HL-60 (cell line): ENCODE measurements around the gene TPPP2.

Experiments used
- DNase-seq, 2 experiments: peaks; one replicate each; pipeline ENCODE4 v3.0.0-alpha.2; 2010 to 2020; ENCODE audit warnings: low read depth in 1 of 2, low spot score in 1 of 2
- H3K27ac ChIP-seq: fragments of 250-450 bp; sonication (Bioruptor Pico); replicated peaks from 2 replicates; pipeline ENCODE4 v1.5.1; 2020; ENCODE audit warnings: mild to moderate bottlenecking, moderate library complexity
- H3K27me3 ChIP-seq: fragments of 250-450 bp; sonication (Bioruptor Pico); 2 replicates; pipeline ENCODE4 v1.5.1; 2021; ENCODE audit warnings: mild to moderate bottlenecking, moderate library complexity; ENCODE audit not compliant: insufficient read depth, poor library complexity, severe bottlenecking
- H3K4me3 ChIP-seq: replicated peaks from 2 replicates; pipeline ENCODE4 v1.5.1; 2011; ENCODE audit warnings: mild to moderate bottlenecking, control low read depth, low read length; ENCODE audit not compliant: insufficient read depth
- CTCF ChIP-seq: IDR thresholded peaks from one replicate; pipeline ENCODE4 v1.5.1; 2011; ENCODE audit warnings: low read length, control low read depth, inconsistent platforms; ENCODE audit not compliant: insufficient read depth
- GABPA ChIP-seq: IDR thresholded peaks from 2 replicates; pipeline ENCODE4 v1.6.1; 2012; ENCODE audit warnings: low read depth
- POLR2AphosphoS5 ChIP-seq: IDR thresholded peaks from 2 replicates; pipeline ENCODE4 v1.6.1; 2012; ENCODE audit warnings: low read depth
- REST ChIP-seq: IDR thresholded peaks from 2 replicates; pipeline ENCODE4 v1.6.1; 2012; ENCODE audit warnings: low read depth; ENCODE audit not compliant: insufficient replicate concordance
- SPI1 ChIP-seq: IDR thresholded peaks from 2 replicates; pipeline ENCODE4 v1.6.1; 2012; ENCODE audit warnings: low read depth, mild to moderate bottlenecking, borderline replicate concordance

TPPP2 gene

GRCh38 chr14:21043974-21044618 is 14.1 kb downstream of the TPPP2 start:
- peak in 1 of 2 experiments; percentile 50 for DNase-seq
- Histone ChIP-seq H3K27me3 (no peaks in the 10 kb centered on the region), H3K27ac (no peak overlapping the region), H3K4me3 (no peak overlapping the region)
- no peak for TF ChIP-seq REST
- TF ChIP-seq GABPA: no peak
- no peak for TF ChIP-seq CTCF
- no peak for TF ChIP-seq POLR2AphosphoS5
- no peak for TF ChIP-seq SPI1

- no peak overlapping the region for H3K27ac ChIP-seq
- DNase-seq: no peak
Observed at GRCh38 chr14:21047378-21047781, 17.4 kb downstream of the TPPP2 start.

More at GRCh38 chr14:21047378-21047781, 17.4 kb downstream of the TPPP2 start:
- Histone ChIP-seq H3K4me3 (no peak overlapping the region), H3K27me3 (no peaks in the 10 kb centered on the region)
- TF ChIP-seq CTCF (no peak), SPI1 (no peak), REST (no peak), POLR2AphosphoS5 (no peak), GABPA (no peak)
